Stimulated activated naive CD8-positive, alpha-beta T cell treated with anti-CD3 and anti-CD28 coated beads, Interleukin-15, Interleukin-2, amounts not matched to agents 100 ng/mL and 50 ng/mL, for 24 hours (primary cell): ENCODE results near the gene ATP2C2.
"Not testable (repeated sequence)": the region's sequence is repeated elsewhere in the genome, so short reads cannot be mapped to it uniquely, and the experiment has no call there.

Source experiments
- H3K27ac Mint-ChIP-seq: one replicate; pipeline ENCODE4 v1.8.0; 2021; ENCODE audit warnings: mild to moderate bottlenecking, mixed read lengths
- H3K27me3 Mint-ChIP-seq: one replicate; pipeline ENCODE4 v1.8.0; 2021; ENCODE audit warnings: mixed read lengths
- H3K36me3 Mint-ChIP-seq: one replicate; pipeline ENCODE4 v1.8.0; 2021; ENCODE audit warnings: low read depth, mixed read lengths
- H3K4me1 Mint-ChIP-seq: one replicate; pipeline ENCODE4 v1.8.0; 2021; ENCODE audit warnings: low read depth, mixed read lengths
- H3K4me3 Mint-ChIP-seq: one replicate; pipeline ENCODE4 v1.8.0; 2021; ENCODE audit warnings: mild to moderate bottlenecking, mixed read lengths
- H3K9me3 Mint-ChIP-seq: one replicate; pipeline ENCODE4 v1.8.0; 2021; ENCODE audit warnings: mixed read lengths

ATP2C2 gene

GRCh38 chr16:84332975-84333684 is 35.2 kb upstream of the ATP2C2 start:
- Mint-ChIP-seq H3K9me3 (peaks cover 3% of the 10 kb centered on the region), H3K27me3 (no peaks in the 10 kb centered on the region), H3K4me1 (no peaks in the 10 kb centered on the region), H3K36me3 (no peaks in the 10 kb centered on the region), H3K27ac (no peak overlapping the region), H3K4me3 (no peak overlapping the region)

DNA sequence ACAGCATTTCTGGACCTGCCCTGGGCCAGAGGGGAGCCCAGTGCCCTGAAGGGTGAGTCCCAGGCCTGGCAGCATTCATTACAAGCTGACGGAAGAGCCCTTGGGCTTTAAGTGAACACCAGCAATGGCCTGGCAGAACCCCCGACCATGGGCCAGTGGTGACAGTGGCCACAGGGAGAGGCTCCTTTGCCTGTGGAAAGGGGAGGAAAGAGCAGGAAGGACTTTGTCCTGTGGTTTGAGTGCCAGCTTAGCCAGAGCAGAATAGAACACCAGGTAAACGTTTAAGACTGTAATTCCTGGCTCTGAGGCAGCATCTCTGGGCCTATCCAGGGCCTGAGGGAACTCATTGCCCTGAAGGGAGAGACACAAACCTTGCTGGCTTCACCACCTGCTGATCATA is 34.3 kb upstream of the ATP2C2 start:
- Mint-ChIP-seq H3K27me3 (peaks cover 3% of the 10 kb centered on the region), H3K4me1 (no peaks in the 10 kb centered on the region), H3K4me3 (no peak overlapping the region), H3K9me3 (peaks cover 3% of the 10 kb centered on the region), H3K27ac (no peak overlapping the region), H3K36me3 (no peaks in the 10 kb centered on the region)

DNA sequence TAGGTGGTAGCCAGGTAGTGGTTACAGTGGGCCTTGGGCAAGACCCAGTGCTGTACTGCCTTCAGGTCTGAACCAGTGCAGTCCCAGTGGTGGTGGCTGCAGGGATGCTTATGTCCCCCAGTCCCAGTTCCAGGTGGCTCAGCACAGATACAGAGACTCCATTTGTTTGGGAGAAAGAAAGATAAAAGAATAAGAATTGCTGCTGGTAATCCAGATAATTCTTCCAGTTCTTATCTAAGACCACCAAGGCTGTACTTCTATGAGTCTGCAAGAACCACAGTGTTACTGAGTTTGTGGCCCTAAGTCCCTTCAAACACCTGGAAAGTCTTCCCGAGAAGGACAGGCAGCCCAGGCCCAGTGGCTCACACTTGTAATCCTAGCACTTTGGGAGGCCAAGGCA is 33.9 kb upstream of the ATP2C2 start:
- H3K9me3 Mint-ChIP-seq = peaks cover 3% of the 10 kb centered on the region
- H3K27ac Mint-ChIP-seq = no peak overlapping the region
- no peaks in the 10 kb centered on the region for H3K36me3 Mint-ChIP-seq
- peaks cover 3% of the 10 kb centered on the region for H3K27me3 Mint-ChIP-seq
- no peak overlapping the region for H3K4me3 Mint-ChIP-seq
- H3K4me1 Mint-ChIP-seq = no peaks in the 10 kb centered on the region

DNA sequence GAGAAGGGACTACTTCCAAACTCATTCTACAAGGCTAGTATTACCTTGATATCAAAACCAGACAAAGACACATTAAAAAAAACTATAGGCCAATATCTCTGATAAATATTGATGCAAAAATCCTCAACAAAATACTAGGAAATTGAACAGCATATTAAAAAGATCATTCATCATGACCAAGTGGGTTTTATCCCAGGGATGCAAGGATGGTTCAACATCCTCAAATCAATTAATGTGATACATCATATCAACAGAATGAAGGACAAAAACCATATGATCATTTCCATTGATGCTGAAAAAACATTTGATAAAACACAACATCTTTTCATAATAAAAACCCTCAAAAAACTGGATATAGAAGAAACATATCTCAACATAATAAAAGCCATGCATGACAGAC is 31.1 kb upstream of the ATP2C2 start:
- not testable (repeated sequence) for H3K27me3 Mint-ChIP-seq, H3K9me3 Mint-ChIP-seq, H3K4me1 Mint-ChIP-seq, H3K4me3 Mint-ChIP-seq, H3K36me3 Mint-ChIP-seq, H3K27ac Mint-ChIP-seq

- Mint-ChIP-seq H3K36me3 (no peaks in the 10 kb centered on the region), H3K27ac (no peak overlapping the region), H3K4me1 (no peaks in the 10 kb centered on the region), H3K4me3 (no peak overlapping the region), H3K9me3 (peaks cover 3% of the 10 kb centered on the region), H3K27me3 (peaks cover 3% of the 10 kb centered on the region)
These were observed 29.0 kb upstream of the ATP2C2 start for GRCh38 chr16:84339311-84339710.

GRCh38 chr16:84339766-84340165 is 28.6 kb upstream of the ATP2C2 start:
- H3K27me3 Mint-ChIP-seq = peaks cover 3% of the 10 kb centered on the region
- no peak overlapping the region for H3K4me3 Mint-ChIP-seq
- H3K9me3 Mint-ChIP-seq = peaks cover 3% of the 10 kb centered on the region
- H3K36me3 Mint-ChIP-seq = no peaks in the 10 kb centered on the region
- no peaks in the 10 kb centered on the region for H3K4me1 Mint-ChIP-seq
- no peak overlapping the region for H3K27ac Mint-ChIP-seq

DNA sequence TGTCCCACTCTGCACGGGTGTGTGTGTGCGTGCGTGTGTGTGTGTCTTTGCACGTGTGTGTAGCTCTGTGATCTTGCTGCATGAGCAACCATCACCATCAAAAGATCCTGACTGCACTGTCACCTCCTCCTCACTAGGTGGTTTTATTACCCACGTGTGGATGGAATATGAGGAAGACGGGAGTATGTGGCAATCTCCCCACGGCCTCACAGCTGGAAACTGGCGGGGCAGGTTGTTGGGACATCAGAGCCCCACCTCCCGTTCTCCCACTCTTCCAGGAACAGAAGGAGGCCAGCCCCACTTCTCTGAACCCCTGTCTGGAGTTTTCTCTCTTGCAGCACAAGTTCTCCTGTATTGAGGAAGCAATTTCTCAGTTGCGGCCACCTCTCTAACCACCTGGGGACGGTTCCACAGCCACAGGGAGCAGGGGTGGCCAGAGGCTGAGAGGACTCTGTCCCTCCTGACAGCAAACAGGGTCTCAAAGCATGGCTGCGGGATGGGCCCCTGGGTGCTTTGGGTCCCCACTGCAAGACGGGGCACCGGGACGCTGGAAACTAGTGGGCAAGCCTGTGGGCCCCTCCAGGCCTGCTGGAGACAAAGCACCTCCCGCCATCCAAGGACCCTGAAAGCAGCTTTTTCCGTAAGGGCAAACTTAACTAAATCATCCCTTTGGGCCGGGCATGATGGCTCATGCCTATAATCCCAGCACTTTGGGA is 27.9 kb upstream of the ATP2C2 start:
- H3K27me3 Mint-ChIP-seq = peaks cover 7% of the 10 kb centered on the region
- H3K4me3 Mint-ChIP-seq = no peak overlapping the region
- peaks cover 3% of the 10 kb centered on the region for H3K9me3 Mint-ChIP-seq
- no peaks in the 10 kb centered on the region for H3K4me1 Mint-ChIP-seq
- no peaks in the 10 kb centered on the region for H3K36me3 Mint-ChIP-seq
- H3K27ac Mint-ChIP-seq = no peak overlapping the region

GRCh38 chr16:84341528-84342295 is 26.6 kb upstream of the ATP2C2 start:
- Mint-ChIP-seq H3K4me3 (no peak overlapping the region), H3K27me3 (peaks cover 7% of the 10 kb centered on the region), H3K36me3 (no peaks in the 10 kb centered on the region), H3K9me3 (peaks cover 3% of the 10 kb centered on the region), H3K27ac (no peak overlapping the region), H3K4me1 (no peaks in the 10 kb centered on the region)

GRCh38 chr16:84343800-84344199 is 24.5 kb upstream of the ATP2C2 start:
- H3K4me1 Mint-ChIP-seq, H3K27ac Mint-ChIP-seq, H3K4me3 Mint-ChIP-seq, H3K36me3 Mint-ChIP-seq, H3K9me3 Mint-ChIP-seq, H3K27me3 Mint-ChIP-seq: not testable (repeated sequence)

GRCh38 chr16:84344781-84345180 is 23.6 kb upstream of the ATP2C2 start:
- no peak overlapping the region for H3K27ac Mint-ChIP-seq
- H3K4me3 Mint-ChIP-seq = no peak overlapping the region
- H3K9me3 Mint-ChIP-seq = no peaks in the 10 kb centered on the region
- peaks cover 4% of the 10 kb centered on the region for H3K27me3 Mint-ChIP-seq
- no peaks in the 10 kb centered on the region for H3K4me1 Mint-ChIP-seq
- H3K36me3 Mint-ChIP-seq = no peaks in the 10 kb centered on the region

DNA sequence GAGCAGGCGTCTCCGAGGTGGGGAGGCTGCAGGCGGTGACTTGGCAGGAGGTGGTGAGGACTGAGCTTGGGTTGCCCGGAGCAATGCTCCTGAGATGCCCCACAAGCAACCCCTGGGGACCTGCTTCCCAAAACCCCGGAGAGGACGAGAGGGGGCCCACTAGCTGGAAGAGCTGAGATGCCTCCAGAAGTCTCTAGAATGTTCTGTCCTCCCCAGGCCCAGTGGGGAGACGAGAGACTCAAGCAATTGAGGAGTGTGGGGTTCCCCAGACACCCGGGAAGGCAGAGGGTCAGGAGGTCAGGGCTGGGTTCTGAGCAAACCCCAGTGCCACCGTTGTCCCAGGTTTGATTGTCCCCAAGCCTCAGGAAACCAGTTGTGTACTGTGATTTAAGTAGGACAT is 21.2 kb upstream of the ATP2C2 start:
- H3K27ac Mint-ChIP-seq = no peak overlapping the region
- H3K36me3 Mint-ChIP-seq = no peaks in the 10 kb centered on the region
- no peak overlapping the region for H3K4me3 Mint-ChIP-seq
- H3K4me1 Mint-ChIP-seq = no peaks in the 10 kb centered on the region
- no peaks in the 10 kb centered on the region for H3K9me3 Mint-ChIP-seq
- peaks cover 4% of the 10 kb centered on the region for H3K27me3 Mint-ChIP-seq

GRCh38 chr16:84348386-84348888 is 19.9 kb upstream of the ATP2C2 start:
- peaks cover 4% of the 10 kb centered on the region for H3K27me3 Mint-ChIP-seq
- H3K36me3 Mint-ChIP-seq = no peaks in the 10 kb centered on the region
- H3K4me1 Mint-ChIP-seq = no peaks in the 10 kb centered on the region
- H3K9me3 Mint-ChIP-seq = no peaks in the 10 kb centered on the region
- no peak overlapping the region for H3K4me3 Mint-ChIP-seq
- no peak overlapping the region for H3K27ac Mint-ChIP-seq

- Mint-ChIP-seq H3K36me3 (no peaks in the 10 kb centered on the region), H3K4me1 (no peaks in the 10 kb centered on the region), H3K27ac (no peak overlapping the region), H3K27me3 (peaks cover under 1% of the 10 kb centered on the region), H3K9me3 (no peaks in the 10 kb centered on the region), H3K4me3 (no peak overlapping the region)
These were observed 18.3 kb upstream of the ATP2C2 start for GRCh38 chr16:84349862-84350684.

- H3K27ac Mint-ChIP-seq = no peak overlapping the region
These were observed 17.5 kb upstream of the ATP2C2 start for GRCh38 chr16:84350685-84351400.

More at GRCh38 chr16:84350685-84351400, 17.5 kb upstream of the ATP2C2 start:
- Mint-ChIP-seq H3K9me3 (no peaks in the 10 kb centered on the region), H3K27me3 (no peaks in the 10 kb centered on the region), H3K4me1 (no peaks in the 10 kb centered on the region), H3K36me3 (no peaks in the 10 kb centered on the region), H3K4me3 (no peak overlapping the region)
